Activated naive CD8-positive, alpha-beta T cell treated with anti-CD3 and anti-CD28 coated beads, Interleukin-2, amount 50 U/mL, for 16 hours (primary cell): ENCODE measurements around the gene ABL2.
"Not testable (repeated sequence)": the region's sequence is repeated elsewhere in the genome, so short reads cannot be mapped to it uniquely, and the experiment has no call there.

Experiments
- DNase-seq: peaks from one replicate; pipeline ENCODE4 v3.0.0-alpha.2; 2020; ENCODE audit warnings: low read depth, low spot score

The ABL2 gene

DNA sequence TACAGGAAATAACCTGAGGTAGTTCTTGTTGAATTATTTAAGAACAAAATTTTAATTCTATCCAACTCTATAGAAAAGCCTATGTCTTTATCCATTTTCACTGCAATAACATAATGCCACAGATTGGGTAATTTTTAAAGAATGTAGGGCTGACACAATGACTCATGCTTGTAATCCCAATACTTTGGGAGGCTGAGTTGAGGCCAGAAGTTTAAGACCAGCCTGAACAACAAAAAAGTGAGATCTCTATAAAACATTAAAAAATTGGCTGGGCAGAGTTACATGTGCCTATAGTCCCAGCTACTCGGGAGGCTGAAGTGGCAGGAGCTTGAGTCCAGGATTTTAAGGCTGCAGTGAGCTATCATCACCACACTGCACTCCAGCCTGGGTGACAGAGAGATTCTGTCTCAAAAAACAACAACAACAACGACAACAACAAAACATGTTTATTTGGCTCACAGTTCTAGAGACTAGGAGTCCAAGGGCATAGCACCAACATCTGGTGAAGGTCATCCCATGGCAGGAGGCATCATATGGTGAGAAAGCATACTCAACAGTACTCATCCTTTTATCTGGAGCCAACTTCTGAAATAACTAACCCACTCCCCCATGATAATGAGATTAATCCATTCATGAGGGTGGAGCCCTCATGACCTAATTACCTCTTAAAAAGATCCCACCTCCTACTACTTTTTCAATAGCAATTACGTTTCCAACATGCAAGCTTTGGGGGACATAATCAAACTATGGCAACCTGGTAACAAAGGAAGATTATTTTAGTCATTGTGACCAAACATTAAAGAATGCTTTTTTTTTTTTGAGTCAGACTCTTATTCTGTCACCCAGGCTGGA, 59.6 kb downstream of the ABL2 start:
- no peak for DNase-seq

GRCh38 chr1:179168536-179168935, 60.9 kb downstream of the ABL2 start:
- DNase-seq: no peak

DNA sequence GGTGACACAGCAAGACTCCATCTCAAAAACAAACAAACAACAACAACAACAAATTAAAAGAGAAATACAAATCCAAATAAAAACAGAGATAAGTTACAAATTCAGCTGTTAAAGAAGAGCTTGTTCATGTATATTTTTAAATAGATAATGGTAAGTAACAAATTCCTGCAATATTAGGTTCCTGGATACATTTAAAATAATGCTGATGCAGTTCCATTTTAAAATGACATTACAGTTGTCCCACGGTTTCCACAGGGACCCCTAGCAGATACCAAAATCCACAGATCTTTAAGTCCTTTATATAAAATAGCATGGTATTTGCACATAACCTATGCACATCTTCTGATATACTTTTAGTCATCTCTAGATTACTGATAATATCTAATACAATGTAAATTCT, 61.5 kb downstream of the ABL2 start:
- DNase-seq: no peak

GRCh38 chr1:179167418-179167777, 62.1 kb downstream of the ABL2 start:
- DNase-seq: no peak

GRCh38 chr1:179166663-179167417, 62.6 kb downstream of the ABL2 start:
- no peak for DNase-seq

- DNase-seq: no peak
Observed at GRCh38 chr1:179164494-179164893, 65.0 kb downstream of the ABL2 start.

DNA sequence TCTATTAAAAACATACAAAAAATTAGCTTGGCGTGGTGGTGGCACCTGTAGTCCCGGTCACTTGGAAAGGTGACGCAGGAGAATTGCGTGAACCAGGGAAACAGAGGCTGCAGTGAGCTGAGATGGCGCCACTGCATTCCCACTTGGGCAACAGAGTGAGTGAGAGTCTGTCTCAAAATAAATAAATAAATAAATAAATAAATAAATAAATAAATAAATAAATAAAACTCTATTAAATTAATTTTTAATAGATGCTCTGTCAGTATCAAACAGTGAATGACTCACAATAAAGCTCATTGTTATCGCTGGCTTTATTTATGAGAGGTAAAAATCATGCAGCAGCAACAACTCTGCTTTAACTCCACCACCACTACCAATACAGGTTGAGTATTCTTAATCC, 72.8 kb downstream of the ABL2 start:
- no peak for DNase-seq

DNA sequence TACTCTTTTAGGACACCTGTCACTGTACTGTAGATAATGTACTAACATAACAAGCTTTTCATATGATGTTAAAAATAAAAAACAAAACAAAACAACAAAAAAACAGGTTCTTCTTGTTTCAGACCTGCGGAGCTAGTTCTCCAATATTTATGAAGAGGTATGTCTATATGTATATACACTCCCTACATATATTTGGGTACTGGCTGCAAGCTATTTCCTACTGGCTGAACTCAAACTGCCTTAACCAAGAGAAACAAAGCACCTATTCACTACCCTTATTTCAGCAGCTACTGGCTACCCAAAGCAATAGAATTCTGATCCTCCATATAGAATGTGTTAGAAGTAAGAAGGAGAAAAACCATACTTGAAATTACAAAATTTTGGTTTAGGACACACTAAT, 73.5 kb downstream of the ABL2 start:
- no peak for DNase-seq

- DNase-seq: no peak
Observed at GRCh38 chr1:179155615-179156014, 73.9 kb downstream of the ABL2 start.

GRCh38 chr1:179154437-179154836, 75.0 kb downstream of the ABL2 start:
- no peak for DNase-seq

DNA sequence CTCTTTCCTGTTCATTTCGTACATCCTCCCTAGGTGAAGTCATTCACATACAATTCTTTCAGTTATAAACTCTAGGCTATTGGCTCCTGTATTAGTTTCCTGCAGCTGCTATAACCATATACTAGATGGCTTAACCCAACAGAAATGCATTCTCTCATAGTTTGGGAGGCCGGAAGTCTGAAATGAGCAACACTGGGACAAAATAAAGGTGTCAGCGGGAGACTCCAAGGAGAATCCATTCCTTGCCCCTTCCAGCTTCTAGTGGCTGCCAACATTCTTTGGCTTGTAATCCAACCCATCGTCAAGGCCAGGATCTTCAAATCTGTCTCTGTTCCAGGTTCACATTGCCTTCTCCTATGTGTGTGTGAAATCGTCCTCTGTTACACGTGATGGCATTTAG, 76.3 kb downstream of the ABL2 start:
- no peak for DNase-seq

DNA sequence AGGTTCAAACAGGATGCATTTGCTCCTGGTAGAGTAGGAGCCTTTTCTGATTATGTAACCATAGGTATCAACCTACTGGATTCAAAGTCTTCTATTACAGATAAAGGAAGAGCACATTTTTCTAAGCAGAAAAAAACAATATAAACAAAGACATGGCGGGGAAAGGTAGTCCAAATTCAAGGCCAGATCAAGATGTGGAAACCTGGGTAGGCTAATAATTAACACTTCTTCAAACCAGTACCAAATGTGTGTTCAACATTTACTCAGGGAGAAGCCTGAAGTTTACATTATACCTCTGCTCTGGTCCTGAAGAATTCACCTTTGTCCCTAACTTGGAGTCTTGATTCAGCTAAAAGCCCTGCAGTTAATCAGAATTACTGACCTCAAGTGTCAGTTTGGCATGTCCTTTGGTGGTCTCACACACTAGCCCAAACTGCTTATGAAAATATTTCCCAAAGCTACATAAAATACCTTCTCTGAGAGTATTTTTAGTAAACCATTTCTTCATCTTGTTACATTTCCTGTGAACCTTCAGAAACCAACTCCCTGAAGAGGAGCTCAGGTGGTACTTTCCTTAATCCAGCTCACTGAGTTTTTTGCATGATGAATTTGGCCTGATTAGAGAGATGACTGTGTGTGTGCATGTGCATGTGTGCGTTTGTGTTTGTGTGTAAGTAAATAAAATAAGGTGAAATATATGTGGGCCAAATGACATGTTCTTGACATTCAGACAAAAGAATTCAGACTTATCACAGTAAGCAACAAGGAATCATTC, 77.4 kb downstream of the ABL2 start:
- no peak for DNase-seq

DNA sequence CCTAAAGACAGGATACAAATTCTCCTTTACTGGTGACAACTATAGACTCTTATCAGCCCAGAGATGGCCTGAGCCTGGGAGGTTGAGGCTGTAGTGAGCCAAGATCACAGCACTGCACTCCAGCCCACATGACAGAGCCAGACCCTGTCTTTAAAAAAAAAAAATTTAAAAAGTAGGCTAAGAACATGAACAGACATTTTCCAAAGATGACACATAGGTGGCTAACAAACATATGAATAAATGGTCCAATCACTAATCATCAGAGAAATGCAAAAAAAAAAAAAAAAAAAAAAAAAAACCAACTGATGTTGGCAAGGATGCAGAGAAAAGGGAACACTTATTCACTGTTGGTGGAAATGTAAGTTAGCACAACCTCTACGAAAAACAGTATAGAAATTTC, 82.6 kb downstream of the ABL2 start:
- no peak for DNase-seq

GRCh38 chr1:179146476-179146875, 83.0 kb downstream of the ABL2 start:
- DNase-seq: no peak

DNA sequence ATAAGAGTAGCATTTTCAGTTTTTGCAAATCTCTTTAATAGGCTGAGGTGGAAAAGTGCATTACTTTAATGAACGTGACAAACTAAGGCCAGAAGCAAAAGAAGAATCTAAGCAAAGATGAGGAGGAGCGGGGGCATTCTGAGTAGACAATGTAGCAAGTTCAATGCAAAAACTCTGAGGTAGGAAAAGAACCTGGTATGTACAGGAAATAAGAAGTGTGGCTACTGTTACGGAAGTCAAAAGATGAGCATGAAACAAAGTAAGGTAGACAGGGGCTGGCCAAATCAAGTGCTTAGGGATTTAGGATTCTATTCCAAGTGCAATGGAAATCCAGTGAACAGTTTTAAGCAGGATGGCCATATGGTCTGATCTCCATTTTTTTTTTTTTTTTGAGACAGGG, 84.0 kb downstream of the ABL2 start:
- DNase-seq: no peak

DNA sequence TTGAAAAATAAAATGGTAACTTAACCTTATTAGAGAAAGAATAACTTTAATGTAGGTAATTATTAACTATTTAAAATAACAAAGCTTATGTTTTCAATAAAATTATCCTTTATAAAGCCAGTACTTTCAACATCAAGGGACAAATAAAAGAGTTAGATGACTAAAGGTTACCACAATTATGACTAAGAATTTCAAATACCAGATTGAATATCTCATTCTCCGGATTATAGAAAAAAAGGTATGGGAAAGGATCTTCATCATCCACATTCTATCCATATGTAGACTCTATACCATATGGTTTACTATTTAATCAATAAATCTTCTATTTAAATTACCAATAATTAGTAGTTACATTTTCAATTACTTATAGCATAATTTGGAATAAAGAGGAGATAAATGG, 84.9 kb downstream of the ABL2 start:
- DNase-seq: no peak

DNA sequence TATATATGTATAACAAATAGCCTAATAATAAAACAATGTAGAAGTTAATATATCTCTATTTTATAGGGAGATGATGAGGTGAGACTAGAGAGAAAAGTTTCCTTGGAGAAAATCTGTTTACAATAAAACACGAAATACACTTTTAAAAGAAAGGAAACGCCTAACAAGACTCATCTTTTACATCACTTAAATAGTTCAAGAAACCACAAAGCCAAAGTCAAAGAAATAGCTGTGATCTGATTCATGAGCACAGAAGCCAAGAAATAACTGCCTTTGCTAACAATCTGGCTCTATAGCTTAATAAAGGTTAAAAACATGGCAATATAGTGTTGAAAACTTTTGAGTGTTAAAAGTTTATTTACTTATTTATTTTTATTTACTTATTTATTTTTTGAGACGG, 86.2 kb downstream of the ABL2 start:
- no peak for DNase-seq

DNA sequence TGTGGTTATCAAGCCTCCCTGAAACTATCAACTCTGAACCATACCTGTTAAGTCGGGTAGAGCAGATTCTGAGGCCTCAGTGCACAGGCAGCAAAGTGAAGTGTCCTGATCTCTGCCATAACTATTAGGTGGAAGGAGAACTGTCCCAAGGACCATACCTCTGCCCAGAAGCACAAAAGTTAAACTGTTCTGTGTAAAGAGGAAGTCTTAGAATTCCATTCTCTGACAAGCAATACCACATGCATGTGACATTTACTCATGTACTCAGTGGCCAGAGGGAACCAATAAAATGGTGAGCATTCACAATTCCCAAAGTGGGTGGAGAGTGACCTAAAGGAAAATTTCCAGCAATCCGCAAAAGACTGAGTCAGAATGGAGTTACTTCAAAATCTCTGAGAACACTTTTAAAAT, 86.6 kb downstream of the ABL2 start:
- DNase-seq: no peak

- DNase-seq: no peak
Observed at GRCh38 chr1:179141592-179142251, 87.8 kb downstream of the ABL2 start.

DNA sequence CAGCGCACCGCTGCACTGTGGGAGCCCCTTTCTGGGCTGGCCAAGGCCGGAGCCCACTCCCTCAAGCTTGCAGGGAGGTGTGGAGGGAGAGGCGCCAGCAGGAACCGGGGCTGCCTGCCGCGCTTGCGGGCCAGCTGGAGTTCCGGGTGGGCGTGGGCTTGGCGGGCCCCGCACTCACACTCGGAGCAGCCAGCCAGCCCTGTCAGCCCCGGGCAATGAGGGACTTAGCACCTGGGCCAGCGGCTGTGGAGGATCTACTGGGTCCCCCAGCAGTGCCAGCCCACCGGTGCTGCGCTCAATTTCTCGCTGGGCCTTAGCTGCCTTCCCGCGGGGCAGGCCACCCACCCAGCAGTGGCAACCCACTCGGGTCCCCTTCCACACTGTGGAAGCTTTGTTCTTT, 90.7 kb downstream of the ABL2 start:
- not testable (repeated sequence) for DNase-seq

DNA sequence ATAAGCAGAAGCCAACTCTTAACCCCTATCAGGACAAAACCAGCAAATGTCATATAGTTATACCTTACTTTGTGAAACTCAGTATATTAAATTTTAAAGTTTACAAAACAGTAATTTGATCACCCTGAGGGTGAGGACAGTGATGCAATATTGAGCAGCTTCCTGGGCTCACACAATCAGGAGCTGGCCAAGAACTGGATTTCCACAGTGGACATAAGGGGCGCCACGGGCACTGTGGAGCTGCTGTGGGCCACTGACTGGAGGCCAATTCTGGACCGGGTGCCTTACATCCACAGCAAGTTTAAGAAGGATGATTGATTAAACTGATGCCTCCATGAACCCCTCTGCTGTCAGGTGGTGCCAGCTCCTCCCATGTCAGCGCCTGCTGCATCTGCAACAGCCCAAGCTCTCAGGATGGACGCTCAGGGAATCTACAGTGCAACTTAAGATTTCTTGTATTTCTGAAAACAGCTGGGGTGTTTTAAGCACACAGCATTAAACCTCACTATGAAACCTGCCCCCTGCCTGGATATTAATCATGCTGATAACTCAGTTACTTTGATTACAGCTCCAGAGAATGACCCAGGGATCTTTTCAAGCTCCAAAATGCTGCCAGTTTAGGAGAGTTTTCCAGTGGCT, 91.7 kb downstream of the ABL2 start:
- DNase-seq: no peak
